T-helper 17 cell (primary cell): ENCODE results near the gene CC2D2A. TPM values are rescaled to one million over a fixed set of nuclear protein-coding genes. Genes with fewer than 3 reads are reported as not detected.
A peak's percentile ranks its signal among the peaks of the same experiment; 100 is the strongest.

Experiments used
- ATAC-seq: fragments of 150-1000 bp; cut with Tn5 transposase; 2 replicates; pipeline ENCODE4 v1.10.0; 2021; ENCODE audit warnings: mild to moderate bottlenecking, moderate library complexity
- DNase-seq, 3 donors: peaks; one replicate each; pipeline versions ENCODE4 v3.0.0 to v3.0.0-alpha.2; 2020 to 2021
- H3K9me3 ChIP-seq: one replicate; pipeline ENCODE4 v1.7.0; 2013; ENCODE audit warnings: low read length, mild to moderate bottlenecking; ENCODE audit not compliant: control insufficient read depth, poor library complexity, severe bottlenecking
- H3K27ac Mint-ChIP-seq: one replicate; pipeline ENCODE4 v1.8.0; 2022; ENCODE audit warnings: mild to moderate bottlenecking, moderate library complexity, mixed read lengths
- H3K27me3 Mint-ChIP-seq: one replicate; pipeline ENCODE4 v1.8.0; 2022; ENCODE audit warnings: mixed read lengths
- H3K36me3 Mint-ChIP-seq: one replicate; pipeline ENCODE4 v1.8.0; 2022; ENCODE audit warnings: low read depth, mixed read lengths
- H3K4me1 Mint-ChIP-seq: one replicate; pipeline ENCODE4 v1.8.0; 2022; ENCODE audit warnings: mild to moderate bottlenecking, mixed read lengths
- H3K4me3 Mint-ChIP-seq: one replicate; pipeline ENCODE4 v1.8.0; 2022; ENCODE audit warnings: mild to moderate bottlenecking, moderate library complexity, mixed read lengths
- total RNA-seq, 4 donors: library from RNA in 2 of 4; stranded (reverse) in 2 of 4; gene quantifications; one replicate each; pipeline ENCODE4 v1.2.3 and lab custom pipeline; 2022 to 2026

CC2D2A gene
- total RNA-seq, 2 donors from 2014 or later, result 0.60 to 1.6 TPM

GRCh38 chr4:15562114-15562513 is 92.4 kb downstream of the CC2D2A start:
- Mint-ChIP-seq H3K27ac (peak overlapping the region; percentile 2), H3K27me3 (no peaks in the 10 kb centered on the region), H3K4me1 (peaks cover 13% of the 10 kb centered on the region), H3K4me3 (no peak overlapping the region), H3K36me3 (peaks cover 8% of the 10 kb centered on the region)
- DNase-seq, result no peak
- no peak for ATAC-seq
- no peaks in the 10 kb centered on the region for H3K9me3 ChIP-seq

- no peak for ATAC-seq
- H3K27ac Mint-ChIP-seq, result peak overlapping the region; percentile 2
- peaks cover 13% of the 10 kb centered on the region for H3K4me1 Mint-ChIP-seq
- no peak overlapping the region for H3K4me3 Mint-ChIP-seq
- H3K36me3 Mint-ChIP-seq, result peaks cover 8% of the 10 kb centered on the region
- H3K9me3 ChIP-seq, result no peaks in the 10 kb centered on the region
- no peaks in the 10 kb centered on the region for H3K27me3 Mint-ChIP-seq
- DNase-seq, result no peak
Measured at GRCh38 chr4:15562623-15563022, 92.9 kb downstream of the CC2D2A start.

- H3K27ac Mint-ChIP-seq, result no peak overlapping the region
- H3K4me1 Mint-ChIP-seq, result peaks cover 11% of the 10 kb centered on the region
- DNase-seq (no peak), ATAC-seq (no peak)
- H3K27me3 Mint-ChIP-seq, result no peaks in the 10 kb centered on the region
- no peaks in the 10 kb centered on the region for H3K9me3 ChIP-seq
- H3K4me3 Mint-ChIP-seq, result no peak overlapping the region
- peaks cover 8% of the 10 kb centered on the region for H3K36me3 Mint-ChIP-seq
Measured at GRCh38 chr4:15563871-15564270, 94.2 kb downstream of the CC2D2A start.

GRCh38 chr4:15568821-15569220 is 99.1 kb downstream of the CC2D2A start:
- Mint-ChIP-seq H3K36me3 (peaks cover 14% of the 10 kb centered on the region), H3K27ac (no peak overlapping the region), H3K4me3 (no peak overlapping the region), H3K4me1 (peaks cover 4% of the 10 kb centered on the region), H3K27me3 (no peaks in the 10 kb centered on the region)
- ATAC-seq (no peak), DNase-seq (no peak)
- no peaks in the 10 kb centered on the region for H3K9me3 ChIP-seq

- no peaks in the 10 kb centered on the region for H3K27me3 Mint-ChIP-seq
- no peak for DNase-seq
- peaks cover 14% of the 10 kb centered on the region for H3K36me3 Mint-ChIP-seq
- H3K9me3 ChIP-seq, result no peaks in the 10 kb centered on the region
- H3K27ac Mint-ChIP-seq, result no peak overlapping the region
- H3K4me1 Mint-ChIP-seq, result peaks cover 4% of the 10 kb centered on the region
- ATAC-seq, result no peak
- no peak overlapping the region for H3K4me3 Mint-ChIP-seq
Measured at GRCh38 chr4:15569746-15570145, 100.1 kb downstream of the CC2D2A start.

- H3K4me3 Mint-ChIP-seq, result no peak overlapping the region
- H3K27ac Mint-ChIP-seq, result no peak overlapping the region
- no peaks in the 10 kb centered on the region for H3K9me3 ChIP-seq
Measured at GRCh38 chr4:15575966-15576365, 106.3 kb downstream of the CC2D2A start.

GRCh38 chr4:15577508-15577907 is 107.8 kb downstream of the CC2D2A start:
- DNase-seq, result no peak
- ATAC-seq, result no peak
- Mint-ChIP-seq H3K27ac (no peak overlapping the region), H3K4me1 (peaks cover 2% of the 10 kb centered on the region), H3K27me3 (no peaks in the 10 kb centered on the region), H3K4me3 (no peak overlapping the region), H3K36me3 (peaks cover 2% of the 10 kb centered on the region)
- H3K9me3 ChIP-seq, result no peaks in the 10 kb centered on the region

More at GRCh38 chr4:15575966-15576365, 106.3 kb downstream of the CC2D2A start:
- Mint-ChIP-seq H3K27me3 (no peaks in the 10 kb centered on the region), H3K4me1 (no peaks in the 10 kb centered on the region), H3K36me3 (no peaks in the 10 kb centered on the region)
- ATAC-seq, result no peak
- DNase-seq, result no peak

GRCh38 chr4:15584785-15585184 is 115.1 kb downstream of the CC2D2A start:
- Mint-ChIP-seq H3K27me3 (no peaks in the 10 kb centered on the region), H3K4me3 (no peak overlapping the region)

GRCh38 chr4:15585331-15585730 is 115.6 kb downstream of the CC2D2A start:
- peak overlapping the region; percentile 27 for H3K27ac Mint-ChIP-seq
- H3K27me3 Mint-ChIP-seq, result no peaks in the 10 kb centered on the region
- ATAC-seq, result no peak
- H3K9me3 ChIP-seq, result no peaks in the 10 kb centered on the region
- peaks cover 2% of the 10 kb centered on the region for H3K36me3 Mint-ChIP-seq
- DNase-seq, result no peak
- H3K4me1 Mint-ChIP-seq, result peaks cover 6% of the 10 kb centered on the region
- no peak overlapping the region for H3K4me3 Mint-ChIP-seq

More at GRCh38 chr4:15584785-15585184, 115.1 kb downstream of the CC2D2A start:
- Mint-ChIP-seq H3K36me3 (peaks cover 2% of the 10 kb centered on the region), H3K27ac (peak overlapping the region; percentile 27), H3K4me1 (peaks cover 6% of the 10 kb centered on the region)
- ATAC-seq (no peak), DNase-seq (no peak)
- no peaks in the 10 kb centered on the region for H3K9me3 ChIP-seq

GRCh38 chr4:15586066-15586465 is 116.4 kb downstream of the CC2D2A start:
- H3K9me3 ChIP-seq, result no peaks in the 10 kb centered on the region
- Mint-ChIP-seq H3K27me3 (no peaks in the 10 kb centered on the region), H3K36me3 (peaks cover 2% of the 10 kb centered on the region), H3K4me1 (peaks cover 6% of the 10 kb centered on the region), H3K4me3 (no peak overlapping the region), H3K27ac (peak overlapping the region; percentile 27)
- ATAC-seq (no peak), DNase-seq (no peak)

- DNase-seq, result no peak
- no peaks in the 10 kb centered on the region for H3K9me3 ChIP-seq
- H3K27me3 Mint-ChIP-seq, result no peaks in the 10 kb centered on the region
- no peaks in the 10 kb centered on the region for H3K36me3 Mint-ChIP-seq
- H3K4me1 Mint-ChIP-seq, result peaks cover 4% of the 10 kb centered on the region
- no peak overlapping the region for H3K4me3 Mint-ChIP-seq
- H3K27ac Mint-ChIP-seq, result no peak overlapping the region
- no peak for ATAC-seq
Measured at GRCh38 chr4:15587649-15588048, 118.0 kb downstream of the CC2D2A start.

GRCh38 chr4:15592799-15593198 is 123.1 kb downstream of the CC2D2A start:
- H3K9me3 ChIP-seq, result no peaks in the 10 kb centered on the region
- no peaks in the 10 kb centered on the region for H3K27me3 Mint-ChIP-seq
- H3K27ac Mint-ChIP-seq, result no peak overlapping the region
- no peaks in the 10 kb centered on the region for H3K4me1 Mint-ChIP-seq
- no peaks in the 10 kb centered on the region for H3K36me3 Mint-ChIP-seq
- ATAC-seq (no peak), DNase-seq (no peak)
- H3K4me3 Mint-ChIP-seq, result no peak overlapping the region

GRCh38 chr4:15598644-15599043 is 129.0 kb downstream of the CC2D2A start:
- ATAC-seq (no peak), DNase-seq (no peak)
- H3K9me3 ChIP-seq, result no peaks in the 10 kb centered on the region
- Mint-ChIP-seq H3K4me1 (peaks cover 4% of the 10 kb centered on the region), H3K27me3 (no peaks in the 10 kb centered on the region), H3K4me3 (no peak overlapping the region), H3K27ac (no peak overlapping the region), H3K36me3 (no peaks in the 10 kb centered on the region)

GRCh38 chr4:15600176-15600575 is 130.5 kb downstream of the CC2D2A start:
- ATAC-seq (no peak), DNase-seq (no peak)
- Mint-ChIP-seq H3K27me3 (no peaks in the 10 kb centered on the region), H3K4me1 (peaks cover 4% of the 10 kb centered on the region), H3K36me3 (no peaks in the 10 kb centered on the region), H3K4me3 (no peak overlapping the region), H3K27ac (no peak overlapping the region)
- no peaks in the 10 kb centered on the region for H3K9me3 ChIP-seq
